DOHH2 (cell line): ENCODE data around the gene SLCO2A1.

Experiments used
- H3F3A ChIP-seq: fragments of 200-600 bp; sonication (generic), shearing (Covaris generic); 2 replicates; pipeline ENCODE4 v1.6.0; 2016; ENCODE audit warnings: antibody characterized with exemption, mild to moderate bottlenecking; ENCODE audit not compliant: control insufficient read depth, insufficient read depth
- H3K27ac ChIP-seq: fragments of 200-600 bp; sonication (generic); 2 replicates; pipeline ENCODE4 v1.5.1; 2014; ENCODE audit warnings: low read depth, mild to moderate bottlenecking, low read length, moderate library complexity
- H3K27me3 ChIP-seq: fragments of 200-600 bp; sonication (generic); 2 replicates; pipeline ENCODE4 v1.6.1; 2014; ENCODE audit warnings: mild to moderate bottlenecking, low read length, mixed read lengths; ENCODE audit not compliant: control insufficient read depth
- H3K36me3 ChIP-seq: fragments of 200-600 bp; sonication (generic); 2 replicates; pipeline ENCODE4 v1.6.1; 2014; ENCODE audit warnings: mild to moderate bottlenecking, low read length, moderate library complexity, mixed read lengths; ENCODE audit not compliant: control insufficient read depth
- H3K4me1 ChIP-seq: fragments of 200-600 bp; sonication (generic); 2 replicates; pipeline ENCODE4 v1.6.1; 2014; ENCODE audit warnings: mild to moderate bottlenecking, low read length, mixed read lengths; ENCODE audit not compliant: control insufficient read depth
- H3K4me2 ChIP-seq: fragments of 200-600 bp; sonication (generic); 2 replicates; pipeline ENCODE4 v1.6.0; 2014; ENCODE audit warnings: mild to moderate bottlenecking, low read length, moderate library complexity
- H3K4me3 ChIP-seq: fragments of 200-600 bp; sonication (generic); 2 replicates; pipeline ENCODE4 v1.5.1; 2014; ENCODE audit warnings: mild to moderate bottlenecking, low read length, mixed read lengths
- H3K79me2 ChIP-seq: fragments of 200-600 bp; sonication (generic); 2 replicates; pipeline ENCODE4 v1.6.1; 2014; ENCODE audit warnings: mild to moderate bottlenecking, low read length, mixed read lengths; ENCODE audit not compliant: control insufficient read depth
- H3K9me2 ChIP-seq: fragments of 200-600 bp; sonication (generic); replicated peaks from 2 replicates; pipeline ENCODE4 v1.6.1; 2014; ENCODE audit warnings: mild to moderate bottlenecking, low read length, mixed read lengths; ENCODE audit not compliant: control insufficient read depth
- H3K9me3 ChIP-seq: fragments of 200-600 bp; sonication (generic); 2 replicates; pipeline ENCODE4 v1.6.1; 2014; ENCODE audit warnings: antibody characterized with exemption, low read length, mixed read lengths; ENCODE audit not compliant: control insufficient read depth, insufficient read depth
- H4K20me1 ChIP-seq: fragments of 200-600 bp; sonication (generic); 2 replicates; pipeline ENCODE4 v1.6.0; 2014; ENCODE audit warnings: low read depth, mild to moderate bottlenecking, antibody characterized with exemption, low read length, moderate library complexity; ENCODE audit not compliant: control insufficient read depth, insufficient read depth
- CTCF ChIP-seq: fragments of 200-600 bp; sonication (generic); IDR thresholded peaks from one replicate; pipeline ENCODE4 v1.5.1; 2014; ENCODE audit warnings: antibody characterized with exemption, mild to moderate bottlenecking, low read depth, low read length; ENCODE audit not compliant: poor library complexity, severe bottlenecking
- EZH2phosphoT487 ChIP-seq: fragments of 200-600 bp; sonication (generic); IDR thresholded peaks from 2 replicates; pipeline ENCODE4 v1.6.1; 2017; ENCODE audit warnings: borderline replicate concordance, mild to moderate bottlenecking, antibody characterized with exemption, low read length, moderate library complexity, mixed read lengths

SLCO2A1 gene

GRCh38 chr3:133930341-133930933, 99.3 kb downstream of the SLCO2A1 start:
- Histone ChIP-seq H3K9me3 (no peaks in the 10 kb centered on the region), H3K27me3 (peaks cover 17% of the 10 kb centered on the region), H3K4me2 (no peak overlapping the region), H3K36me3 (no peaks in the 10 kb centered on the region), H4K20me1 (no peaks in the 10 kb centered on the region), H3K9me2 (no peaks in the 10 kb centered on the region), H3K79me2 (no peaks in the 10 kb centered on the region), H3K4me3 (no peak overlapping the region), H3K27ac (no peak overlapping the region), H3K4me1 (peaks cover 10% of the 10 kb centered on the region), H3F3A (no peaks in the 10 kb centered on the region)
- peak; percentile 60 for TF ChIP-seq CTCF
- TF ChIP-seq EZH2phosphoT487: no peak

GRCh38 chr3:133928903-133929607, 100.7 kb downstream of the SLCO2A1 start:
- Histone ChIP-seq H3K9me3 (no peaks in the 10 kb centered on the region), H3F3A (no peaks in the 10 kb centered on the region), H3K4me3 (no peak overlapping the region), H3K4me1 (peaks cover 10% of the 10 kb centered on the region), H3K27me3 (peaks cover 17% of the 10 kb centered on the region), H3K36me3 (no peaks in the 10 kb centered on the region), H3K79me2 (no peaks in the 10 kb centered on the region), H3K9me2 (no peaks in the 10 kb centered on the region), H4K20me1 (no peaks in the 10 kb centered on the region), H3K4me2 (no peak overlapping the region), H3K27ac (no peak overlapping the region)
- TF ChIP-seq EZH2phosphoT487 (no peak), CTCF (no peak)

- no peak for TF ChIP-seq CTCF
- no peak for TF ChIP-seq EZH2phosphoT487
- Histone ChIP-seq H3K9me3 (no peaks in the 10 kb centered on the region), H3K27ac (no peak overlapping the region), H3K79me2 (no peaks in the 10 kb centered on the region), H3K4me1 (peaks cover 10% of the 10 kb centered on the region), H3F3A (no peaks in the 10 kb centered on the region), H3K9me2 (no peaks in the 10 kb centered on the region), H3K36me3 (no peaks in the 10 kb centered on the region), H3K4me3 (peak overlapping the region; percentile 66), H3K27me3 (peaks cover 17% of the 10 kb centered on the region), H4K20me1 (no peaks in the 10 kb centered on the region), H3K4me2 (peak overlapping the region; percentile 71)
These were observed 101.4 kb downstream of the SLCO2A1 start for GRCh38 chr3:133928136-133928893.
